GM19238 (cell line): ENCODE results near the gene ULK1.
"Not testable (repeated sequence)": the region's sequence is repeated elsewhere in the genome, so short reads cannot be mapped to it uniquely, and the experiment has no call there.

Experiments used
- DNase-seq: peaks from one replicate; pipeline ENCODE4 v3.0.0; 2011; ENCODE audit warnings: low spot score; ENCODE audit not compliant: insufficient read length

Gene ULK1

GRCh38 chr12:131941116-131941986, 46.9 kb downstream of the ULK1 start:
- no peak for DNase-seq

GRCh38 chr12:131941987-131942341, 47.5 kb downstream of the ULK1 start:
- no peak for DNase-seq

GRCh38 chr12:131942671-131943070, 48.2 kb downstream of the ULK1 start:
- DNase-seq = no peak

- DNase-seq = no peak
Measured at GRCh38 chr12:131943389-131943788, 49.0 kb downstream of the ULK1 start.

- no peak for DNase-seq
Measured at GRCh38 chr12:131943876-131944275, 49.5 kb downstream of the ULK1 start.

GRCh38 chr12:131944601-131945251, 50.3 kb downstream of the ULK1 start:
- no peak for DNase-seq

- no peak for DNase-seq
Measured at GRCh38 chr12:131946757-131947156, 52.3 kb downstream of the ULK1 start.

- DNase-seq = no peak
Measured at GRCh38 chr12:131947482-131948027, 53.1 kb downstream of the ULK1 start.

GRCh38 chr12:131948166-131948712, 53.8 kb downstream of the ULK1 start:
- no peak for DNase-seq

- not testable (repeated sequence) for DNase-seq
Measured at GRCh38 chr12:131948713-131949430, 54.5 kb downstream of the ULK1 start.

GRCh38 chr12:131949431-131950181, 55.2 kb downstream of the ULK1 start, which contains the start of gene EP400:
EP400 (plus strand) TSS chr12:131949942; CDS start chr12:131960620, 10,678 bp downstream.
- peak; percentile 97 for DNase-seq

GRCh38 chr12:131950182-131950913, 55.9 kb downstream of the ULK1 start:
- peak; percentile 32 for DNase-seq

- DNase-seq = not testable (repeated sequence)
Measured at GRCh38 chr12:131953810-131954209, 59.4 kb downstream of the ULK1 start.

GRCh38 chr12:131954460-131954859, 60.0 kb downstream of the ULK1 start:
- DNase-seq = not testable (repeated sequence)

- DNase-seq = no peak
Measured at GRCh38 chr12:131959116-131959515, 64.7 kb downstream of the ULK1 start.

GRCh38 chr12:131959641-131960589, 65.5 kb downstream of the ULK1 start:
- DNase-seq = no peak

GRCh38 chr12:131960590-131961325, 66.3 kb downstream of the ULK1 start:
- DNase-seq = not testable (repeated sequence)

GRCh38 chr12:131961328-131961727, 66.9 kb downstream of the ULK1 start:
- not testable (repeated sequence) for DNase-seq
